Naive B cell (primary cell): ENCODE data around the gene PERM1. TPM values are rescaled to one million over a fixed set of nuclear protein-coding genes. Genes with fewer than 3 reads are reported as not detected.
"Not testable (repeated sequence)": the region's sequence is repeated elsewhere in the genome, so short reads cannot be mapped to it uniquely, and the experiment has no call there.

Experiments used
- ATAC-seq, 2 donors: fragments of 150-1000 bp; cut with Tn5 transposase; 2 replicates each; pipeline ENCODE4 v1.10.0; 2021; ENCODE audit warnings: low read depth in 2 of 2, mild to moderate bottlenecking in 2 of 2, moderate library complexity in 2 of 2
- DNase-seq: peaks from one replicate; pipeline ENCODE4 v3.0.0; 2022
- H3K27ac Mint-ChIP-seq, 6 donors: one replicate each; pipeline ENCODE4 v1.8.0; 2020 to 2022; ENCODE audit warnings: mild to moderate bottlenecking in 6 of 6, mixed read lengths in 6 of 6, moderate library complexity in 5 of 6, inconsistent platforms in 2 of 6
- H3K27me3 Mint-ChIP-seq, 3 donors: one replicate each; pipeline ENCODE4 v1.8.0; 2021 to 2022; ENCODE audit warnings: mixed read lengths in 3 of 3, mild to moderate bottlenecking in 1 of 3
- H3K36me3 Mint-ChIP-seq, 2 donors: one replicate each; pipeline ENCODE4 v1.8.0; 2020 to 2022; ENCODE audit warnings: mixed read lengths in 2 of 2, inconsistent platforms in 1 of 2, mild to moderate bottlenecking in 1 of 2
- H3K4me1 Mint-ChIP-seq, 3 donors: one replicate each; pipeline ENCODE4 v1.8.0; 2020 to 2022; ENCODE audit warnings: mixed read lengths in 3 of 3, inconsistent platforms in 1 of 3, mild to moderate bottlenecking in 1 of 3, moderate library complexity in 1 of 3
- H3K4me3 Mint-ChIP-seq, 8 donors: one replicate each; pipeline ENCODE4 v1.8.0; 2020 to 2022; ENCODE audit warnings: mild to moderate bottlenecking in 8 of 8, mixed read lengths in 8 of 8, moderate library complexity in 8 of 8, inconsistent platforms in 2 of 8
- H3K9me3 Mint-ChIP-seq, 7 donors: one replicate each; pipeline ENCODE4 v1.8.0; 2020 to 2022; ENCODE audit warnings: mixed read lengths in 7 of 7, mild to moderate bottlenecking in 5 of 7, inconsistent platforms in 2 of 7, moderate library complexity in 1 of 7
- polyA plus RNA-seq, 6 donors: library from polyadenylated mRNA; unstranded; fragments of 300-500 nt; fragmentation: Illumina TruSeq; gene quantifications; one replicate each; pipeline ENCODE4 v1.2.3, GENCODE V29; 2021; ENCODE audit warnings: low read depth in 6 of 6

The PERM1 gene, protein sequence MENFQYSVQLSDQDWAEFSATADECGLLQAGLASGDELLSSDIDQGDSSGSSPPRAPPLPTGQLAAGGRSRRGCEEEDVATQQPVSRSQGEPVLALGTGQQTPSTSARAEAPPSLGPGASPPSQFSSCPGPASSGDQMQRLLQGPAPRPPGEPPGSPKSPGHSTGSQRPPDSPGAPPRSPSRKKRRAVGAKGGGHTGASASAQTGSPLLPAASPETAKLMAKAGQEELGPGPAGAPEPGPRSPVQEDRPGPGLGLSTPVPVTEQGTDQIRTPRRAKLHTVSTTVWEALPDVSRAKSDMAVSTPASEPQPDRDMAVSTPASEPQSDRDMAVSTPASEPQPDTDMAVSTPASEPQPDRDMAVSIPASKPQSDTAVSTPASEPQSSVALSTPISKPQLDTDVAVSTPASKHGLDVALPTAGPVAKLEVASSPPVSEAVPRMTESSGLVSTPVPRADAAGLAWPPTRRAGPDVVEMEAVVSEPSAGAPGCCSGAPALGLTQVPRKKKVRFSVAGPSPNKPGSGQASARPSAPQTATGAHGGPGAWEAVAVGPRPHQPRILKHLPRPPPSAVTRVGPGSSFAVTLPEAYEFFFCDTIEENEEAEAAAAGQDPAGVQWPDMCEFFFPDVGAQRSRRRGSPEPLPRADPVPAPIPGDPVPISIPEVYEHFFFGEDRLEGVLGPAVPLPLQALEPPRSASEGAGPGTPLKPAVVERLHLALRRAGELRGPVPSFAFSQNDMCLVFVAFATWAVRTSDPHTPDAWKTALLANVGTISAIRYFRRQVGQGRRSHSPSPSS
- not detected for polyA plus RNA-seq

DNA sequence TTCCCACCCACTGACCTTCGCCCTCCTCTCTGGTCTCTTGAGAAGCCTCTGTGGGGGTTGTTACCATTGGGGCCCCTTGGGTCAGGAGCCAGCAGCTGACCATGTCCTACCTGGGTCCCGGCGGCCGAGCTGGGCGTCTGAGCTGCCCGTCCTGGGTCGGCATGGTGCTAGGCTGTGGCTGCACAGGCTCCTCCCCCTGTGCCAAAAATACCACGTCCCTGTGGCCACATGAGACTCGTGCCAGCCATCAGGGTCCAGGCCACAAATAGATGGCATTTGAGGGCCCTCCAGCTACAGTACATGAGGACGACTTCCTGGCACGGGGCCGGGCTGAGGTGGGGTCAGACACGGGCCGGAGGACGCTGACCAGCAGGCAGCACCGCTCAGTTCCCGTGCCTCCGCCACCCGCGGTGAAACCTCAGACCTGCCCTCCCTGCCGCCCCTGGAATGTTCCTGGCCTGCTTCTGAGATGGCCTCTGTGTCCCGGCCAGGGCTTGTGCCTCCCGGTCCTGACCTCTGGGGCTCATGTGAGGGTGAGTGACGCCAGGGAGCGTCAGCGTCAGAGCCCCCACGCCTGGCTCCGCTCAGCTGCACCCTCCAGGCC, at the start of gene PERM1:
Gene PERM1 (minus strand): TSS at position 139 of the 604 bp plus-strand sequence. CDS start 1,064 bp downstream, outside the sequence.
- Mint-ChIP-seq H3K27ac (no peak within 1 kb of the TSS), H3K9me3 (no peaks in the 10 kb centered on the region), H3K27me3 (peaks cover 8 to 54% (median 27%) of the 10 kb centered on the region in 3 donors), H3K36me3 (no peaks in the 10 kb centered on the region), H3K4me1 (peaks cover 0 to 4% (median 4%) of the 10 kb centered on the region in 3 donors), H3K4me3 (no peak within 1 kb of the TSS)
- DNase-seq (no peak), ATAC-seq (no peak)

DNA sequence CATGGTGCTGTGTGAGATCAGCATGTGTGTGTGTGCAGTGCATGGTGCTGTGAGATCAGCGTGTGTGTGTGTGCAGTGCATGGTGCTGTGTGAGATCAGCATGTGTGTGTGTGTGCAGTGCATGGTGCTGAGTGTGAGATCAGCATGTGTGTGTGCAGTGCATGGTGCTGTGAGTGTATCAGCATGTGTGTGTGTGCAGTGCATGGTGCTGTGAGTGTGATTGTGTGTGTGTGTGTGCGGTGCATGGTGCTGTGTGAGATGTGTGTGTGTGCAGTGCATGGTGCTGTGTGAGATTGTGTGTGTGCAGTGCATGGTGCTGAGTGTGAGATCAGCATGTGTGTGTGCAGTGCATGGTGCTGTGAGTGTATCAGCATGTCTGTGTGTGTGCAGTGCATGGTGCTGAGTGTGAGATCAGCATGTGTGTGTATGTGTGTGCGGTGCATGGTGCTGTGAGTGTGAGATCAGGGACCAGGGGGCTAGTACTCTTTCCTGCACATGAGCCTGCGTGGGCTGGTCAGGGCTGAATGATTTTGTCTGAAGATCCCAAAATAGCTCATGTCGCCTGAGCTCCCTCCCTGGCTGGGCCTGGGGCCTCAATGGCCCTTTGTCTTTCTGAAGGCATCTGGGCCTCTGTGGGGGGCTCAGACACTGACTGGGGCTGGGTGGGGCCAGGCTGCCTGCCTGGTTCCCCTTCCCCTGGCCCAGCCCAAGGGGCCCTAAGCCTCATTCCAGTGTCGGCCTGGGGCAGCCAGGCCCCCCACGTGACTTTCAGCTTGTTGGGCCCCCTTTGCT, 49.2 kb upstream of the PERM1 start:
- not testable (repeated sequence) for H3K36me3 Mint-ChIP-seq, H3K9me3 Mint-ChIP-seq, DNase-seq, ATAC-seq, H3K27ac Mint-ChIP-seq
- H3K4me3 Mint-ChIP-seq, result peak overlapping the region in 2 of 8 donors; percentile 22 to 68
- peaks cover 9 to 22% (median 19%) of the 10 kb centered on the region in 3 donors for H3K4me1 Mint-ChIP-seq
- H3K27me3 Mint-ChIP-seq, result peaks cover 2 to 23% (median 18%) of the 10 kb centered on the region in 3 donors

DNA sequence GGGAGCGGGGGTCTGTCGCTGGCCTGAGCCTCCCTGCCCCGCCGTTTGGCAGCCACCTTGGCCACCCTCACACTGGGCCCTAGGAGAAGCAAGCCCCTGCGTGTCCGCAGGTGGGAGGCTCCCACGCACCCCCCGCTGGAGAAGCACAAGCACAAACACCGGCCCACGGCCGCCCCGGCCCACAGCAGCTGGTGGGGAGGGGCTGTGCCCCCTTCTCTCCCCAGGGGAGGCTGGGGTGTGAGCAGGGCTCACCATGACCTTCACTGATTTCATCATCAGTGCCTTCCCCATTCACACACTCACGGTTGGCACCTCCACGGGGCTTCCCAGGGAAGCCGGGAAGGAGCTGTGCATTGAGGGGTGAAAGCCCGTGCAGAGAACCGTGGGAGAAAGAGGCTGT, 45.9 kb upstream of the PERM1 start:
- H3K36me3 Mint-ChIP-seq, result no peaks in the 10 kb centered on the region
- ATAC-seq (no peak), DNase-seq (no peak)
- no peak overlapping the region for H3K27ac Mint-ChIP-seq
- H3K4me3 Mint-ChIP-seq, result no peak overlapping the region
- H3K27me3 Mint-ChIP-seq, result peaks cover 0 to 16% (median 14%) of the 10 kb centered on the region in 3 donors
- peaks cover 8 to 18% (median 9%) of the 10 kb centered on the region in 3 donors for H3K4me1 Mint-ChIP-seq
- H3K9me3 Mint-ChIP-seq, result no peaks in the 10 kb centered on the region

DNA sequence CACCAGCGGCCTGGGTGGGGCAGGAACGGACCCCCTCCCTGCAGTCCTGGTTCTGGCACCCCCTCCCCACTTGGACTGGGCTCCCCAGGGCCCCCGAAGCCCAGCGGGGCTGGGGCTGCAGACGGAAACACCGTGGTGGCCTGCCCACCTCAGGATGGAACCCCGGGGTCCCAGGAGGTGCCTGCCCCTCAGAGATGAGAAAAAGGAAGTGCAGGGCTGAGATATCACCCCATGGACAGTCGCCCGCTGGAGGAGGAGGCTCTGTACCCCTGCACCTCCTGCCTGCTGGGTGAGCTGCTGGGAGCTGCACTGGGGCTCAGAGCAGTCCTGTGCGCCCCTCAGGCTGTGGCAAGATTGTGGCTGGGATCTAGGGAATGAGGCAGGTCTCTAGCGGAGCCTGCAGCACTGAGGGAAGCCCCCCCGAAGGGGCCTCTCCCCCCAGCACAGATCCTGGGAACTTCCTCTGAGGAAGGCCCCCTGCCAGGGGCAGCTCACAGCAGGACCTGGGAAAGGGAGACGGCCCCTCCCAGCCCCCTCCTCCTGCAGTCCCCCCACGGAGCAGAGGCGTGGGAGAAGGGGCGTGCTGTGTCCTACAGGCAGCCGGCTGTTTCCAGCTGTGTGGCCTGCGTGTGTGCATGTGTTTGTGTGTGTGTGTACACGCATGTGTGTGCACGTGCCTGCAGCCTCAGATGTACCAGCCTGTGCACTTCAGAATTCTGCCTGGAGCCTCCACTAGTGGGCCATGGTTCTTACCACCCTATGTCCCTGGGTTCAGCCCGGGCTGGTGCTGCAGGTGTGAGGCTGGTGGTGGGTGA, 44.9 kb upstream of the PERM1 start:
- Mint-ChIP-seq H3K4me3 (no peak overlapping the region), H3K27me3 (peaks cover 0 to 19% (median 10%) of the 10 kb centered on the region in 3 donors), H3K27ac (no peak overlapping the region), H3K36me3 (no peaks in the 10 kb centered on the region), H3K4me1 (peaks cover 3 to 15% (median 6%) of the 10 kb centered on the region in 3 donors), H3K9me3 (no peaks in the 10 kb centered on the region)
- ATAC-seq, result peak; percentile 27 to 29
- DNase-seq, result no peak

DNA sequence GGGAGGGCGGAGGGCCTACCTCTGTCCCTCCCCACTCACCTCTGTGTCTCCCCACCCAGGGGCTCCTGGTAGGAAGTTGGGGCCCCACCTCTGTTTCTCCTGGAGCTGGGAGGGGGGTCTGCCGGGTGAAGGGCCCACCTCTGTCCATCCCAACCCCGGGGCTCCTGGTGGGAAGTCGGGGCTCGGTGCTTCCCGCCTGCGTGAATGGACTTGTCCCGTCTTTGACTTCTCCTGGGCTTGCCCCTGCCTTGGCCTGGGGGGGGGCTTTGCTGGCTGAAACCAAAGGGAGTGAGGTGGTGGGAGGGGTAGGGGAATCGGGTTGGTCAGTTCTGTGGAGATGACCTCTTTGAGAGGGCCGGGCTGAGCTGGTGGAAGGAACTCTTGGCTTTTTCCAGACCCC, 43.8 kb upstream of the PERM1 start:
- ATAC-seq (no peak), DNase-seq (no peak)
- H3K27me3 Mint-ChIP-seq, result peaks cover 0 to 20% (median 10%) of the 10 kb centered on the region in 3 donors
- H3K4me1 Mint-ChIP-seq, result peaks cover 3 to 12% (median 6%) of the 10 kb centered on the region in 3 donors
- no peak overlapping the region for H3K4me3 Mint-ChIP-seq
- H3K36me3 Mint-ChIP-seq, result no peaks in the 10 kb centered on the region
- H3K27ac Mint-ChIP-seq, result no peak overlapping the region
- H3K9me3 Mint-ChIP-seq, result no peaks in the 10 kb centered on the region

DNA sequence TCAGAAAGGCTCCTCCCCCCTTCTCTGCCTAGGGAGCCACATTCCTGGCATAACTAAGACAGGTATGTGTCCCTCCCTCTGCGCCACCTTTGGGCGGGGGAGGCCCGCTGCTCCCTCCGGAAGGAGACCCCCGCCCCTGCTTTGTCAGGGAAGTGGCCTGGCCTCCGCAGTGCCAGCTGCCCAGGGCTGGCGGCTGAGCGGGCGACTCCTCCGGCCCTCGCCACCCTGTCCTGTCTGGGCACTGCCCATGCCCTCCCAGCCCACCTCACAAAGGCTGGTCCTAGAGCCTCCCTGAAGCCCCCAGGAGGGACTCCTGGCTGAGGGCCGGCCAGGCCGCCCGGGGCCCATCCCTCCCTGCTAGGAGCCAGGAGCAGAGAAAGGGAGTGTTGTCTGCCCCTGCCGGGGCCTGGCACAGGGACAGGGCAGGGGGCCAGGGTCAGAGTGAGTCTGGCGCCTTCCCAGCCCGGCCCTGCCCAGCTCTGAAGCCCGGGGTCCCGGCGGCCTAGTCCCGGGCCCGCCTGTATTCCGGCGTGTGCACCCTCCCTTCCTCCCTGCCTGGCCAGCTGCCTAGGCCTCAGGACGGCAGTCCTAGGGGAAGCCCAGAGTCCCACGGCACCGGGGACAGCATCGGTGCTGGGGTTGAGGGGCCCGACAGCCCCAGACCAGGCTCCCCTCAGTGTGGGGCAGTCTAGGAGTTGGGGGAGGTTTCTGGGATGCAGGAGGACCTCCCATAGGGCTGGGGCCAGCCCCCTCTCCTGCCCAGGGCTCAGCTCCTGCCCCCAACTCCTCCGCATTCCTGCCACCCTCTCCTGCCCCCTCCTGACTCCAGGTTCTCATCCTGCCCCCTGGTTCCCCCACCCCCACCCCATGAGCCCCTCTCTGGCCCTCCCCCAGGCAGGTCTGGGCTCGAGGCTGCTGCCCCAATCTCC, 43.1 kb upstream of the PERM1 start:
- DNase-seq (no peak), ATAC-seq (no peak)
- peaks cover 3 to 12% (median 6%) of the 10 kb centered on the region in 3 donors for H3K4me1 Mint-ChIP-seq
- no peaks in the 10 kb centered on the region for H3K36me3 Mint-ChIP-seq
- H3K9me3 Mint-ChIP-seq, result no peaks in the 10 kb centered on the region
- H3K27me3 Mint-ChIP-seq, result peaks cover 0 to 20% (median 10%) of the 10 kb centered on the region in 3 donors
- no peak overlapping the region for H3K4me3 Mint-ChIP-seq
- no peak overlapping the region for H3K27ac Mint-ChIP-seq

DNA sequence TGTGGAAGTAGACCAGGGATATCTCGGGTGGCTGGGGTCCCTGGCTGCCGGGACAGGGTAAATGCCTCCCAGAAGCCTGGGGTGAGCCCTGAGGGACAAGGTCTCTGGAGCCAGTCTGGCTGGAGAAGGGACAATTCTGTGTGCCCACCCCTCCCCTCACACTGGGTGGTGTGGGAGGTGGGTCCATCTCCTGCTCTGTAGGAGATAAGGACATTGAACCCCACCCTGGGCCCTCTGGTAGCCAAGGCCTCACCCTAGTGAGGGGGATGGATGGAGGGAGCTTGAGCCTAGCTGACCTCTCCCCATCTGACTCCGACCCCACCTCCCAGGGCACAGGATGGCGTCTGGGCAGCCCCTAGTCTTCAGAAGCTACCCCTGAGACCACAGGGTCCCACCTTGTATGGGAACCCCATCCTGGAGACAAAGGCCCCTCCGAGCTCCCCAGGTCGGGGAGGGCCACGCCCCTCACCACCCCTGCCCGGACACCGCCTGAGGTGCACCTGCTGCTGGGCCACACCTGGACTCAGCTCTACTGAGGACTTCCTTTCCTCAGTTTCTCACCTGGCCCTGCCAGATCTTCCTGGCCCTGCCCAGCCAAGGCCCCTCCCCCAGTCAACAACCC, 42.4 kb upstream of the PERM1 start:
- H3K4me3 Mint-ChIP-seq, result no peak overlapping the region
- H3K27ac Mint-ChIP-seq, result no peak overlapping the region
- H3K4me1 Mint-ChIP-seq, result peaks cover 3 to 12% (median 6%) of the 10 kb centered on the region in 3 donors
- no peak for ATAC-seq
- peaks cover 0 to 20% (median 10%) of the 10 kb centered on the region in 3 donors for H3K27me3 Mint-ChIP-seq
- no peaks in the 10 kb centered on the region for H3K36me3 Mint-ChIP-seq
- no peaks in the 10 kb centered on the region for H3K9me3 Mint-ChIP-seq
- no peak for DNase-seq

DNA sequence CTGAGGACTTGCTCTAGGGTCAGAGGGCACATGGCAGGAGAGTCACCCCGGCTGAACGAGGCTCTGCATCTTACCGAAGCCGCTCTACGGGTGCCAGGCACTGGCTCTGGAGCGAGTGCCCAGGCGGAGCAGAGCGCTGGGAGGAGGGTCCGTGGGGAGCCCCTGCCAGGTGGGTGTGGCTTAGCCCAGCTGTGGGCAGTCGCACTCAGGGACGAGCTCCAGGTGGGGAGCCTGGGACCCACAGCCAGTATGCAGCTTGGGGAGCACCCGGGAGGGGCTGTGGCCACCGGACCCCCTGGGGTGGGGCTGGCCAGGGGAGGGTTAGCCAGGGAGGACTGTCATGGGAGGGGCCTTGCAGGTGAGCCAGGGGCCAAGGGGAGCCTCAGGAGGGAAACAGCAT, 41.8 kb upstream of the PERM1 start:
- peak overlapping the region in 2 of 8 donors; percentile 19 to 65 for H3K4me3 Mint-ChIP-seq
- ATAC-seq (no peak), DNase-seq (no peak)
- peaks cover 0 to 20% (median 10%) of the 10 kb centered on the region in 3 donors for H3K27me3 Mint-ChIP-seq
- H3K4me1 Mint-ChIP-seq, result peaks cover 6 to 12% (median 7%) of the 10 kb centered on the region in 3 donors
- H3K9me3 Mint-ChIP-seq, result no peaks in the 10 kb centered on the region
- H3K36me3 Mint-ChIP-seq, result no peaks in the 10 kb centered on the region
- H3K27ac Mint-ChIP-seq, result no peak overlapping the region

DNA sequence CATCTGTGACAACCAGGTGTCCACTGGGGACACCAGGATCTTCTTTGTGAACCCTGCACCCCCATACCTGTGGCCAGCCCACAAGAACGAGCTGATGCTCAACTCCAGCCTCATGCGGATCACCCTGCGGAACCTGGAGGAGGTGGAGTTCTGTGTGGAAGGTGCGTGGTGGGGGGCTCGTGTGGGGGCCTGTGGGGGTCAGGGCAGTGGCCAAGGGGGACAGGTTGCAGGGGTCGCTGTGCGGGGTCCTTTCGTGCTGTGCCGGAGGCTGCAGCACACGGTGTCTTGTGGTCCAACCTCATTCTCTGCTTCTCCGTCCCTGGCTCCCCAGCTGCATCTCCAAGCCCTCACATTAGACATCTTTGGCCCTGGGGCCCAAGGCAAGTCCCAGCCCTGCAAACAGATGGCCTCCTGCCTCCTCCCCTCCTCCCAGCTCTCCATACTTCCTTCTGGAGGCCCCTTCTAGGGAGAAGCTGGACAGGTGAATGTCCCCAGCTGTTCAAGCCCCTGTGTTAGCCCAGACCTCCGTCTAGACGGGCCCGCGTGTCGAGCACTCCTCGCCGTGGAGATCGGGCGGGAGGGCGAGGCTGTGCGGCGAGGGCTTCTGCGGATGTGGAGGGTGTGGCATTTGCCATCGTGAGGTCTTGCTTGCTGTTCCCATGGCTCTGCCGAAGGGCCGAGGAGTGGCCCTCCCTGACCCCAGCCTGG, 40.6 kb upstream of the PERM1 start:
- DNase-seq, result no peak
- H3K4me1 Mint-ChIP-seq, result peaks cover 6 to 12% (median 8%) of the 10 kb centered on the region in 3 donors
- H3K9me3 Mint-ChIP-seq, result no peaks in the 10 kb centered on the region
- peaks cover 0 to 20% (median 10%) of the 10 kb centered on the region in 3 donors for H3K27me3 Mint-ChIP-seq
- no peaks in the 10 kb centered on the region for H3K36me3 Mint-ChIP-seq
- H3K27ac Mint-ChIP-seq, result peak overlapping the region in 2 of 6 donors; percentile 56 to 57
- H3K4me3 Mint-ChIP-seq, result peak overlapping the region in 5 of 8 donors; percentile 20 to 77 (median 53)
- ATAC-seq, result no peak

DNA sequence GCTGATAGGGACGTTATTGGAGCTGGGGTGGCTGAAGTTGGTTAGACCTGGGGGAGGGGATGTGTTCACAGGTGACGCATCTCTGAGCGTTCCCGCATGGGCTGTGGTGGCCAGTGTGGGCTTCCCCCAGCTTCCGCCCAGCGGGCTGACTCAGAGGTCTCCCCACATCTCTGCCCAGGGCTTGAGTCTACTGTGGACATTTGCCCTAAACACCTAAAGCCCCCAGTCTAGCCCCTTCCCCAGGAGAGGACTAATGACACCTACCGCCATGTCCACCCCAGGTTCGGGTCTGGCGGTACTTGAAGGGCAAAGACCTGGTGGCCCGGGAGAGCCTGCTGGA, 40.0 kb upstream of the PERM1 start:
- H3K36me3 Mint-ChIP-seq, result no peaks in the 10 kb centered on the region
- H3K4me1 Mint-ChIP-seq, result peaks cover 6 to 17% (median 12%) of the 10 kb centered on the region in 3 donors
- H3K27me3 Mint-ChIP-seq, result peaks cover 0 to 20% (median 10%) of the 10 kb centered on the region in 3 donors
- no peaks in the 10 kb centered on the region for H3K9me3 Mint-ChIP-seq
- H3K4me3 Mint-ChIP-seq, result peak overlapping the region in 3 of 8 donors; percentile 4 to 78 (median 77)
- no peak overlapping the region for H3K27ac Mint-ChIP-seq
- DNase-seq, result no peak
- ATAC-seq, result no peak
